Ovary (tissue), 9 donors: ENCODE measurements around the gene ATPAF1. TPM values are rescaled to one million over a fixed set of nuclear protein-coding genes. Genes with fewer than 3 reads are reported as not detected.

Source experiments
- DNase-seq, 5 donors: peaks; one replicate each; pipeline ENCODE4 v3.0.0-alpha.2; 2019 to 2020
- H3K27ac ChIP-seq, 2 donors: fragments of 200-600 bp; one replicate each; pipeline versions ENCODE4 v1.5.1 to v1.8.0; 2019 to 2022
- H3K27me3 ChIP-seq: fragments of 200-600 bp; one replicate; pipeline ENCODE4 v1.8.0; 2022
- H3K36me3 ChIP-seq: fragments of 200-600 bp; sonication (generic); one replicate; pipeline ENCODE4 v1.5.1; 2019
- H3K4me1 ChIP-seq: one replicate; pipeline ENCODE4 v1.8.1; 2013; ENCODE audit warnings: mild to moderate bottlenecking, moderate library complexity; ENCODE audit not compliant: insufficient read depth
- H3K4me3 ChIP-seq: fragments of 200-600 bp; sonication (generic); one replicate; pipeline ENCODE4 v1.5.1; 2017
- H3K9me3 ChIP-seq, 2 donors: fragments of 200-600 bp in 1 of 2; sonication (generic) in 1 of 2; one replicate each; pipeline versions ENCODE4 v1.5.1 to v1.8.1; 2013 to 2019; ENCODE audit warnings: mild to moderate bottlenecking in 1 of 2, moderate library complexity in 1 of 2
- CTCF ChIP-seq, 3 donors: fragments of 450-650 bp in 2 of 3; fragments of 200-600 bp in 1 of 3; IDR thresholded peaks; one replicate each; pipeline versions ENCODE4 v1.5.1 to v1.8.0; 2016 to 2022; ENCODE audit warnings: antibody characterized with exemption in 3 of 3, mild to moderate bottlenecking in 1 of 3
- EP300 ChIP-seq: sonication (generic); formaldehyde crosslinking; IDR thresholded peaks from one replicate; pipeline ENCODE4 v1.6.1; 2017; ENCODE audit warnings: antibody characterized with exemption
- POLR2A ChIP-seq: fragments of 450-650 bp; IDR thresholded peaks from one replicate; pipeline ENCODE4 v1.6.1; 2017; ENCODE audit warnings: antibody characterized with exemption, mild to moderate bottlenecking, moderate library complexity
- WGBS, 3 donors: extraction: QIAGEN DNeasy Blood & Tissue Kit in 1 of 3; methylation state at CpG; one replicate each; pipeline versions ENCODE4 v1.1.5 to v1.1.7; 2013 to 2017; 5-methylcytosine and 5-hydroxymethylcytosine counted together
- intact Hi-C, 4 donors: fragments of 100-400 bp; cut with DNase I; formaldehyde crosslinking; loops; one replicate each; pipeline versions ENCODE4 v1.11.0 to v1.15.1; 2022 to 2023
- polyA plus RNA-seq, 2 donors: library from polyadenylated mRNA; stranded (reverse); fragments of 200-250 nt in 1 of 2; fragments of 350-450 nt in 1 of 2; fragmentation: Illumina TruSeq in 1 of 2; extraction: RNeasy Lipid Tissue Mini Kit (QIAGEN cat#74804) in 1 of 2; gene quantifications; one replicate each; pipeline ENCODE4 v1.2.3, GENCODE V29; 2013 to 2014
- total RNA-seq, 7 donors: library from RNA; depleted of rRNA in 2 of 7; stranded (reverse); fragments of >200 nt in 2 of 7; fragmentation: NEBNext Ultra II Directional in 3 of 7; extraction: Animal tissue kit (Norgen Biotek cat#: 25700) in 3 of 7; gene quantifications; one replicate each; pipeline versions ENCODE4 v1.1.0 to v1.2.4, GENCODE V29; 2016 to 2023
- donor health status: DM: no; HTN: no; CAD: no; lungs with moderate emphysema.
- donor health status: DM: no; HTN: no; CAD: no.
- donor health status: Bipolar disorder and iron deficiency.
- donor health status: DM: yes; HTN: yes; CAD: no.
- donor health status: DM: no; HTN: no; CAD: no.
- donor health status: DM: yes; HTN: yes; CAD: no.

Gene ATPAF1
- total and polyA plus RNA-seq, 9 donors = 21.9 to 88.0 (median 29.3) TPM

- Histone ChIP-seq H3K27me3 (no peaks in the 10 kb centered on the region), H3K9me3 (no peaks in the 10 kb centered on the region), H3K27ac (no peak overlapping the region), H3K4me1 (no peaks in the 10 kb centered on the region), H3K36me3 (no peaks in the 10 kb centered on the region), H3K4me3 (no peak overlapping the region)
- intact Hi-C loops = no loop called here
- TF ChIP-seq EP300 (no peak), POLR2A (no peak), CTCF (IDR thresholded peaks at IDR 0.05) (no peak)
- 90 to 92% (median 91%) methylated on average over 3 of the region's 3 CpGs for WGBS, 3 donors
- DNase-seq = no peak
Measured at GRCh38 chr1:46589529-46589928, 78.6 kb downstream of the ATPAF1 start.

- Histone ChIP-seq H3K4me1 (no peaks in the 10 kb centered on the region), H3K27ac (no peak overlapping the region), H3K9me3 (no peaks in the 10 kb centered on the region), H3K4me3 (no peak overlapping the region), H3K27me3 (no peaks in the 10 kb centered on the region), H3K36me3 (no peaks in the 10 kb centered on the region)
- DNase-seq = no peak
- WGBS, 3 donors = 92 to 99% (median 94%) methylated on average over 7 of the region's 7 CpGs
- TF ChIP-seq CTCF (IDR thresholded peaks at IDR 0.05) = no peak
- TF ChIP-seq POLR2A = no peak
- no peak for TF ChIP-seq EP300
- intact Hi-C loops = no loop called here
Measured at GRCh38 chr1:46587069-46587468, 81.1 kb downstream of the ATPAF1 start.

DNA sequence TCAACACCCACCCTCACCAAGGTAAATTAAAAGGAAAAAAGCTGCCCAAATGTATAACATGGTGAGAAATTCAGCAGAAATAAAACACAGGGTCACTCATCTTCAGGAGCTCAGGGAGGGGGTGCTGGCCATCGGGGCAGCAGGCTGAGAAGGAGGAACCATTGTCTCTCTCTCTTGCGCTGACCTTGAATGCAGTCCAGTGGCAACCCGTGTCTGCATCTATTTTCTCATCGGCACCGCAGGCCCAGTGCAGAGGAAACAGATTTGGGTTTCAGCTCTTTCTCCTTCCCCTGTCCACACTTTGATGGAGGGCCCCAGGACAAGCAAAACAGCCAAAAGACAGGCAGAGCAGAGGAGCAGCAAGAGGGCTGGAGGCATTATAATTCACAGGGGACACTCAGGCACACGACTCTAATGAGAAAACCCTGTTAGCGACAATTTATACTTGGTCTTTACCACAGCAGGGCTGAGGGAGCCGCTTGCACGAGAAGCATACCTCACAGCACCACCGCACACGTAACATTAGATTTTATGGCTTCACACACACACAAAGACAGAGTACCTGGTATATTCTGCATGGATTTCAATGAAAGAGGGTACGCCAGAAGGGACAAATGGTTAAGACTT, 82.7 kb downstream of the ATPAF1 start:
- Histone ChIP-seq H3K4me3 (no peak overlapping the region), H3K9me3 (no peaks in the 10 kb centered on the region), H3K27me3 (no peaks in the 10 kb centered on the region), H3K36me3 (no peaks in the 10 kb centered on the region), H3K4me1 (no peaks in the 10 kb centered on the region), H3K27ac (no peak overlapping the region)
- TF ChIP-seq EP300 = no peak
- no peak for TF ChIP-seq POLR2A
- TF ChIP-seq CTCF (IDR thresholded peaks at IDR 0.05) = no peak
- intact Hi-C loops = no loop called here
- WGBS, 3 donors = 38 to 61% (median 61%) methylated on average over 12 of the region's 12 CpGs
- DNase-seq = peak in 3 of 5 donors; percentile 33 to 50 (median 40)

DNA sequence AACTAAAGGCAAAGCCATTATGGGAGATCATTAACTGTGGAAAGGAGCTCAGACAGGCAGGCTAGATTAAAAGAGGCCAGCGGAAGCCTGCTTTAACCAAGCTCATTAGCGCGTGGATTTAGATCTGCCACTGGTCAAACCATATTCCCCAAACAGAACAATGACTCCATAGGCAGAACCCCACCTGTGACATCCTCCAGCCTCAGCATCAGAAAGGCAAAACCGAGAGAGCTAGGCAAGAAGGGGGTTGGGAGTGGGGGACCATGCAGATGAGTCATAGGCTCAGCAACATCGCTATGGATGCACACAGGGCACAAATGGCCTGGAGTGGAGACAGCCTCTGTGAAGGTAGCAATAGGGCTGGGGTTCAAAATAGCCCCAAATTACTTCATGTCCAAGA, 84.7 kb downstream of the ATPAF1 start:
- Histone ChIP-seq H3K4me1 (no peaks in the 10 kb centered on the region), H3K27me3 (no peaks in the 10 kb centered on the region), H3K4me3 (no peak overlapping the region), H3K9me3 (no peaks in the 10 kb centered on the region), H3K36me3 (no peaks in the 10 kb centered on the region), H3K27ac (no peak overlapping the region)
- no peak for DNase-seq
- TF ChIP-seq POLR2A (no peak), EP300 (no peak), CTCF (IDR thresholded peaks at IDR 0.05) (no peak)
- WGBS, 3 donors = 86 to 90% (median 87%) methylated on average over 5 of the region's 5 CpGs
- intact Hi-C loops = no loop called here
